SU-DHL-6 (cell line): Measurements from ENCODE around the gene SEC24B.

Source experiments
- H2AFZ ChIP-seq: fragments of 200-600 bp; sonication (generic); 2 replicates; pipeline ENCODE4 v1.6.1; 2014; ENCODE audit warnings: low read depth, mild to moderate bottlenecking, moderate library complexity, mixed read lengths, antibody characterized with exemption, low read length; ENCODE audit not compliant: severe bottlenecking
- H3F3A ChIP-seq: fragments of 200-600 bp; shearing (Covaris generic); 2 replicates; pipeline ENCODE4 v1.6.0; 2016; ENCODE audit warnings: antibody characterized with exemption, mild to moderate bottlenecking; ENCODE audit not compliant: insufficient read depth
- H3K27ac ChIP-seq: fragments of 200-600 bp; sonication (generic); 2 replicates; pipeline ENCODE4 v1.5.1; 2016; ENCODE audit warnings: low read depth, mild to moderate bottlenecking, low read length, moderate library complexity, mixed read lengths
- H3K27me3 ChIP-seq: fragments of 200-600 bp; sonication (generic), shearing (Covaris generic); 2 replicates; pipeline ENCODE4 v1.6.0; 2014; ENCODE audit warnings: mild to moderate bottlenecking, low read length
- H3K36me3 ChIP-seq: fragments of 200-600 bp; sonication (generic); 2 replicates; pipeline ENCODE4 v1.6.1; 2014; ENCODE audit warnings: mild to moderate bottlenecking, low read length, mixed read lengths
- H3K4me2 ChIP-seq: fragments of 300-600, 200-600 bp; shearing (Covaris generic), sonication (generic); 2 replicates; pipeline ENCODE4 v1.6.0; 2014; ENCODE audit warnings: low read length, low read depth, mild to moderate bottlenecking; ENCODE audit not compliant: poor library complexity, severe bottlenecking
- H3K4me3 ChIP-seq: fragments of 200-600 bp; sonication (generic); 2 replicates; pipeline ENCODE4 v1.5.1; 2014; ENCODE audit warnings: antibody characterized with exemption, low read length, mild to moderate bottlenecking, mixed read lengths; ENCODE audit not compliant: insufficient read depth, poor library complexity, severe bottlenecking
- H3K79me2 ChIP-seq: fragments of 200-600 bp; sonication (generic); 2 replicates; pipeline ENCODE4 v1.6.1; 2014; ENCODE audit warnings: mild to moderate bottlenecking, low read length, moderate library complexity; ENCODE audit not compliant: insufficient read depth
- H3K9ac ChIP-seq: fragments of 200-600 bp; sonication (generic); 2 replicates; pipeline ENCODE4 v1.7.0; 2014; ENCODE audit warnings: mild to moderate bottlenecking, low read length
- H3K9me2 ChIP-seq: fragments of 200-600 bp; sonication (generic); replicated peaks from 2 replicates; pipeline ENCODE4 v1.6.1; 2014; ENCODE audit warnings: low read length; ENCODE audit not compliant: insufficient read depth
- H3K9me3 ChIP-seq: fragments of 200-600 bp; sonication (generic); 2 replicates; pipeline ENCODE4 v1.6.1; 2014; ENCODE audit warnings: low read length, mixed read lengths; ENCODE audit not compliant: insufficient read depth
- H4K20me1 ChIP-seq: fragments of 200-600 bp; sonication (generic); 2 replicates; pipeline ENCODE4 v1.6.1; 2014; ENCODE audit warnings: low read depth, mild to moderate bottlenecking, antibody characterized with exemption, low read length, moderate library complexity, mixed read lengths
- CTCF ChIP-seq: fragments of 200-600 bp; sonication (generic); IDR thresholded peaks from one replicate; pipeline ENCODE4 v1.5.1; 2017; ENCODE audit warnings: antibody characterized with exemption, mild to moderate bottlenecking, low read length, moderate library complexity; ENCODE audit not compliant: insufficient read depth, poor library complexity, severe bottlenecking
- EZH2phosphoT487 ChIP-seq: fragments of 200-600 bp; sonication (generic), shearing (Covaris generic); conservative IDR thresholded peaks from 2 replicates; pipeline ENCODE4 v1.6.1; 2018; ENCODE audit warnings: mild to moderate bottlenecking, antibody characterized with exemption, low read length, moderate library complexity, mixed read lengths

SEC24B gene

GRCh38 chr4:109389369-109390114, 44.1 kb upstream of the SEC24B start:
- TF ChIP-seq CTCF: no peak
- no peak for TF ChIP-seq EZH2phosphoT487
- Histone ChIP-seq H3K9me2 (no peaks in the 10 kb centered on the region), H3K36me3 (no peaks in the 10 kb centered on the region), H4K20me1 (no peaks in the 10 kb centered on the region), H3K79me2 (no peaks in the 10 kb centered on the region), H3K9ac (no peak overlapping the region), H3K27ac (no peak overlapping the region), H2AFZ (no peak overlapping the region), H3K27me3 (no peaks in the 10 kb centered on the region), H3K4me3 (no peak overlapping the region), H3F3A (no peaks in the 10 kb centered on the region), H3K9me3 (no peaks in the 10 kb centered on the region), H3K4me2 (no peak overlapping the region)

GRCh38 chr4:109390115-109390768, 43.4 kb upstream of the SEC24B start:
- Histone ChIP-seq H4K20me1 (no peaks in the 10 kb centered on the region), H3K9ac (no peak overlapping the region), H3K4me2 (no peak overlapping the region), H3K36me3 (no peaks in the 10 kb centered on the region), H3F3A (no peaks in the 10 kb centered on the region), H3K79me2 (no peaks in the 10 kb centered on the region), H3K27ac (no peak overlapping the region), H3K4me3 (no peak overlapping the region), H3K9me3 (no peaks in the 10 kb centered on the region), H3K27me3 (no peaks in the 10 kb centered on the region), H2AFZ (no peak overlapping the region), H3K9me2 (no peaks in the 10 kb centered on the region)
- TF ChIP-seq CTCF (no peak), EZH2phosphoT487 (no peak)

- Histone ChIP-seq H3F3A (no peaks in the 10 kb centered on the region), H3K27me3 (no peaks in the 10 kb centered on the region), H3K4me3 (no peak overlapping the region), H4K20me1 (no peaks in the 10 kb centered on the region), H3K4me2 (no peak overlapping the region), H3K9ac (no peak overlapping the region), H3K9me3 (no peaks in the 10 kb centered on the region), H3K79me2 (no peaks in the 10 kb centered on the region), H3K36me3 (no peaks in the 10 kb centered on the region), H2AFZ (no peak overlapping the region), H3K9me2 (no peaks in the 10 kb centered on the region), H3K27ac (no peak overlapping the region)
- TF ChIP-seq CTCF (no peak), EZH2phosphoT487 (no peak)
Observed at GRCh38 chr4:109395694-109396093, 37.9 kb upstream of the SEC24B start.
